Endothelial cell of umbilical vein (primary cell): Measurements from ENCODE around the gene SPIB. TPM values are rescaled to one million over a fixed set of nuclear protein-coding genes. Genes with fewer than 3 reads are reported as not detected.

Source experiments
- BruUV-seq: library from RNA; stranded (reverse); fragments of 400-500 nt; replicated peaks from 2 replicates; lab custom pipeline; 2021; lab: Mats Ljungman, UMichigan
- CTCF ChIA-PET: fragments of 300-600, 350-600 bp; sonication (Branson Sonifier 250); formaldehyde crosslinking; loops from one replicate; lab custom pipeline; 2021; ENCODE audit warnings: antibody characterized with exemption, inconsistent platforms; lab: Charles Lee
- POLR2A ChIA-PET: fragments of 300-600, 350-600 bp; sonication (Branson Sonifier 250); formaldehyde crosslinking; loops from one replicate; lab custom pipeline; 2021; ENCODE audit warnings: antibody characterized with exemption, inconsistent platforms; lab: Charles Lee
- DNase-seq: peaks from one replicate; pipeline ENCODE4 v3.0.0-alpha.2; 2011; ENCODE audit warnings: low read depth, low spot score
- FAIRE-seq: peaks from 2 replicates; lab custom pipeline; 2011; peaks lifted over from hg19 to GRCh38; lab: Jason Lieb, UNC
- H2AFZ ChIP-seq: 2 replicates; pipeline ENCODE4 v1.6.0; 2012; ENCODE audit warnings: low read depth, low read length, control low read depth, inconsistent platforms
- H3K27ac ChIP-seq: 2 replicates; pipeline ENCODE4 v1.5.1; 2011; ENCODE audit warnings: low read depth, mild to moderate bottlenecking, control low read depth, low read length, moderate library complexity; ENCODE audit not compliant: insufficient read depth
- H3K27me3 ChIP-seq, 2 experiments: 2 replicates each; pipeline versions ENCODE4 v1.6.0 to v1.6.1; 2011; ENCODE audit warnings: low read length in 2 of 2, mixed read lengths in 1 of 2; ENCODE audit not compliant: control insufficient read depth in 2 of 2, insufficient read depth in 2 of 2
- H3K36me3 ChIP-seq, 2 experiments: 2 replicates in 1 of 2; 3 replicates in 1 of 2; pipeline ENCODE4 v1.5.1; 2011; ENCODE audit warnings: low read length in 2 of 2, mild to moderate bottlenecking in 1 of 2, moderate library complexity in 1 of 2; ENCODE audit not compliant: control insufficient read depth in 2 of 2, insufficient read depth in 2 of 2; ENCODE audit errors: extremely low read depth in 1 of 2
- H3K4me1 ChIP-seq: 3 replicates; pipeline ENCODE4 v1.5.1; 2011; ENCODE audit warnings: mild to moderate bottlenecking, low read length; ENCODE audit not compliant: control insufficient read depth, insufficient read depth; ENCODE audit errors: extremely low read depth
- H3K4me2 ChIP-seq: 2 replicates; pipeline ENCODE4 v1.6.1; 2011; ENCODE audit warnings: low read length, control low read depth, mixed read lengths; ENCODE audit not compliant: insufficient read depth
- H3K4me3 ChIP-seq, 3 experiments: fragments of 200-600 bp in 1 of 3; sonication (generic), shearing (Covaris generic) in 1 of 3; replicated peaks in 1 of 3; 2 replicates each; pipeline ENCODE4 v1.5.1; 2011 to 2016; ENCODE audit warnings: control low read depth in 3 of 3, low read length in 3 of 3, mild to moderate bottlenecking in 2 of 3, inconsistent platforms in 1 of 3, low read depth in 1 of 3, moderate library complexity in 1 of 3; ENCODE audit not compliant: insufficient read depth in 1 of 3
- H3K79me2 ChIP-seq: 2 replicates; pipeline ENCODE4 v1.6.0; 2012; ENCODE audit warnings: low read length, inconsistent platforms; ENCODE audit not compliant: control insufficient read depth, insufficient read depth
- H3K9ac ChIP-seq: replicated peaks from 2 replicates; pipeline ENCODE3; 2011; ENCODE audit warnings: low read length, control low read depth; ENCODE audit not compliant: insufficient read depth; ENCODE audit errors: extremely low read depth
- H3K9me1 ChIP-seq: replicated peaks from 3 replicates; pipeline ENCODE4 v1.6.0; 2011; ENCODE audit warnings: mild to moderate bottlenecking, low read length; ENCODE audit not compliant: control insufficient read depth, insufficient read depth; ENCODE audit errors: extremely low read depth
- H3K9me3 ChIP-seq: replicated peaks from 2 replicates; pipeline ENCODE4 v1.5.1; 2012; ENCODE audit warnings: low read length, inconsistent platforms; ENCODE audit not compliant: control insufficient read depth, insufficient read depth
- H4K20me1 ChIP-seq: replicated peaks from 2 replicates; pipeline ENCODE3; 2011; ENCODE audit warnings: mild to moderate bottlenecking, low read length; ENCODE audit not compliant: control insufficient read depth, insufficient read depth; ENCODE audit errors: extremely low read depth
- EZH2 ChIP-seq: IDR thresholded peaks from 2 replicates; pipeline ENCODE4 v1.6.1; 2012; ENCODE audit warnings: borderline replicate concordance, low read depth, mild to moderate bottlenecking, moderate library complexity, low read length, inconsistent platforms; ENCODE audit not compliant: severe bottlenecking
- FOS ChIP-seq: IDR thresholded peaks from 2 replicates; pipeline ENCODE4 v1.6.1; 2011; ENCODE audit warnings: mild to moderate bottlenecking, low read length, moderate library complexity, borderline replicate concordance; ENCODE audit not compliant: insufficient read depth
- GATA2 ChIP-seq: IDR thresholded peaks from 2 replicates; pipeline ENCODE4 v1.7.0; 2011; ENCODE audit warnings: low read depth, mild to moderate bottlenecking, moderate library complexity, mixed read lengths, low read length; ENCODE audit not compliant: insufficient read length, insufficient read depth
- JUN ChIP-seq: IDR thresholded peaks from 2 replicates; pipeline ENCODE4 v1.6.1; 2011; ENCODE audit warnings: borderline replicate concordance, low read depth; ENCODE audit not compliant: insufficient read length, insufficient read depth
- MAX ChIP-seq: IDR thresholded peaks from 2 replicates; pipeline ENCODE4 v1.6.1; 2011; ENCODE audit not compliant: insufficient read depth, insufficient read length
- MYC ChIP-seq: IDR thresholded peaks from one replicate; pipeline ENCODE4 v1.6.1; 2011; ENCODE audit warnings: mild to moderate bottlenecking, low read depth, low read length
- POLR2A ChIP-seq: IDR thresholded peaks from 2 replicates; pipeline ENCODE4 v1.6.1; 2012; ENCODE audit warnings: low read depth, mild to moderate bottlenecking, control low read depth, low read length
- POLR2AphosphoS5 ChIP-seq: IDR thresholded peaks from 2 replicates; pipeline ENCODE4 v1.6.1; 2012; ENCODE audit warnings: low read depth, mild to moderate bottlenecking, control low read depth, low read length, moderate library complexity; ENCODE audit not compliant: insufficient read depth
- dilution Hi-C: fragments of 300-500 bp; cut with MboI; formaldehyde crosslinking; loops from one replicate; pipeline ENCODE4 v1.15.0; 2019; ENCODE audit warnings: low sequenced_read_pairs; ENCODE audit not compliant: extremely low pct_ligation_motif_present
- intact Hi-C: fragments of 100-400 bp; cut with micrococcal nuclease; formaldehyde crosslinking; loops from one replicate; pipeline ENCODE4 v1.10.0; 2022
- polyA plus RNA-seq, 4 experiments: library from polyadenylated mRNA; depleted of rRNA in 3 of 4; stranded (reverse) in 3 of 4; unstranded in 1 of 4; fragments of >200 nt; gene quantifications; 2 replicates each; pipeline versions ENCODE4 v1.2.1 to v1.2.3, GENCODE V29; 2011 to 2012; ENCODE audit warnings: missing spikeins in 1 of 4
- total RNA-seq: library from RNA; stranded (reverse); gene quantifications from 2 replicates; pipeline ENCODE4 v1.2.3, GENCODE V29; 2021
- TF ChIP-seq, protein P1 (sequence below), 2 donors: IDR thresholded peaks; 1 replicate in 1 of 2; 2 replicates in 1 of 2; pipeline ENCODE4 v1.5.1; 2011; ENCODE audit warnings: low read length in 2 of 2, mild to moderate bottlenecking in 2 of 2, moderate library complexity in 2 of 2, control low read depth in 1 of 2, inconsistent platforms in 1 of 2, low read depth in 1 of 2; ENCODE audit not compliant: insufficient read depth in 1 of 2; ENCODE audit errors: extremely low read depth in 1 of 2

Gene SPIB
- total and polyA plus RNA-seq, 2 donors (not counting 3 experiments of a cell fraction or from before 2014, with no cell fraction given): not detected

DNA sequence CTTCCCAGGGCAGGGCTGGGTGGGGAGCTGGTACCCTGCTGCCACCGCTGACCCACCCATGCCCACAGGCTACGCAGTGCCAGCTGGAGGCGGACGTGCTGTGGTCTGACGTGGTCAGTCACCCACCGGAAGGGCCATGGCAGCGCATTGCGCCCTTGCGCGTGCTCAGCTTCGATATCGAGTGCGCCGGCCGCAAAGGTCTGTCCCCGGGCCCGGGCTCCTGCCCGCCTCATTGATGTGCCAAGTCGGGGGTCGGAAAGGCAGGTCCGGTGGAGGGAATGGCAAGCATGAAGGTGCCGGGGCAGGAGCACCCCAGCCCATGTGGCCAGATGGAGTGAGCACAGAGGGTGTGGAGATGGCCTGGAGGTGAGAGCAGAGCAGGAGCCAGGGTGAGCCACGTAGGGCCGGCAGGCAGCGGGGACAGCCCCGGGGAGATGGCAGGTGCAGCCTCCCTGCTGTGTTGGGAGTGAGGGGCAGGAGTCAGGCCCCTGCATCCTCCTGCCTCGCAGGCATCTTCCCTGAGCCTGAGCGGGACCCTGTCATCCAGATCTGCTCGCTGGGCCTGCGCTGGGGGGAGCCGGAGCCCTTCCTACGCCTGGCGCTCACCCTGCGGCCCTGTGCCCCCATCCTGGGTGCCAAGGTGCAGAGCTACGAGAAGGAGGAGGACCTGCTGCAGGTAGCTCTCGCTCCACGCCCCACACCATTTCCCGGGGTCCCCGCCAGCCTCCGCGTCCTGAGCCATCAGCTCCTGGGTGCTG lies 16.0 kb upstream of the SPIB start:
- dilution Hi-C loops (no loop called here), intact Hi-C loops (no loop called here)
- Histone ChIP-seq H3K9ac (no peak overlapping the region), H2AFZ (no peak overlapping the region), H4K20me1 (no peaks in the 10 kb centered on the region), H3K4me3 (no peak overlapping the region), H3K27ac (no peak overlapping the region), H3K9me1 (no peaks in the 10 kb centered on the region), H3K4me1 (no peaks in the 10 kb centered on the region), H3K79me2 (peaks cover 2% of the 10 kb centered on the region), H3K9me3 (no peaks in the 10 kb centered on the region), H3K27me3 (no peaks in the 10 kb centered on the region), H3K4me2 (no peak overlapping the region), H3K36me3 (peaks cover 0 to 2% of the 10 kb centered on the region in 2 experiments)
- DNase-seq: no peak
- POLR2A ChIA-PET: no interaction called here
- no TSS peak for BruUV-seq
- CTCF ChIA-PET: interaction anchor here (1.1 kb wide), 1 partner anchor 13 kb away, joined by 5 read pairs; no protein-coding TSS in a partner anchor
- no peak for TF ChIP-seq POLR2AphosphoS5
- no peak for FAIRE-seq

DNA sequence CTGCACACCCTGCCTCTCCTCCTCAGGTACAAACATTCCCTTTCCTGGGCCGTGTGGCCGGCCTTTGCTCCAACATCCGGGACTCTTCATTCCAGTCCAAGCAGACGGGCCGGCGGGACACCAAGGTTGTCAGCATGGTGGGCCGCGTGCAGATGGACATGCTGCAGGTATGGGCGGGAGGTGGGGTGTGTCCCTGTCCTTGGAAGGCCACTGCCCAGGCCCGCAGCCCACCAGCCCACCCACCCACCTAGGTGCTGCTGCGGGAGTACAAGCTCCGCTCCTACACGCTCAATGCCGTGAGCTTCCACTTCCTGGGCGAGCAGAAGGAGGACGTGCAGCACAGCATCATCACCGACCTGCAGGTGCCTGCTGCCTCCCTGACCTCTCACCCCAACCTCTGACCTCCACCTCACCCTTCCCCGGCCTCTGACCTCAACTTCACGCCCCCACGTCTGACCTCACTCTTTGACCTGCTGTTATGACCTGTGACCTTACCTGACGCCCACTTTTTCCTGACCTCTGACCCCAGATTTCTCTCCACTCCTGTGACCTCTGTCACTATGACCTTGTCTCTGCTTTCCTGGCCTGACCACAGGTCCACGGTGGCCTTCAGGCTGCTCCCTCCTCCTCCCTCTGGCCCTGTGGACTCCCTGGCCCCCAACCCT lies 12.4 kb upstream of the SPIB start:
- H3K27me3 ChIP-seq: no peaks in the 10 kb centered on the region
- H3K4me1 ChIP-seq: no peaks in the 10 kb centered on the region
- TF ChIP-seq POLR2A: no peak
- no peak for TF ChIP-seq JUN
- no peak for TF ChIP-seq EZH2
- TF ChIP-seq MYC: no peak
- TF ChIP-seq MAX: no peak
- no peak for TF ChIP-seq POLR2AphosphoS5
- no peak for TF ChIP-seq FOS
- TF ChIP-seq GATA2: no peak
- TF ChIP-seq, protein P1, sequence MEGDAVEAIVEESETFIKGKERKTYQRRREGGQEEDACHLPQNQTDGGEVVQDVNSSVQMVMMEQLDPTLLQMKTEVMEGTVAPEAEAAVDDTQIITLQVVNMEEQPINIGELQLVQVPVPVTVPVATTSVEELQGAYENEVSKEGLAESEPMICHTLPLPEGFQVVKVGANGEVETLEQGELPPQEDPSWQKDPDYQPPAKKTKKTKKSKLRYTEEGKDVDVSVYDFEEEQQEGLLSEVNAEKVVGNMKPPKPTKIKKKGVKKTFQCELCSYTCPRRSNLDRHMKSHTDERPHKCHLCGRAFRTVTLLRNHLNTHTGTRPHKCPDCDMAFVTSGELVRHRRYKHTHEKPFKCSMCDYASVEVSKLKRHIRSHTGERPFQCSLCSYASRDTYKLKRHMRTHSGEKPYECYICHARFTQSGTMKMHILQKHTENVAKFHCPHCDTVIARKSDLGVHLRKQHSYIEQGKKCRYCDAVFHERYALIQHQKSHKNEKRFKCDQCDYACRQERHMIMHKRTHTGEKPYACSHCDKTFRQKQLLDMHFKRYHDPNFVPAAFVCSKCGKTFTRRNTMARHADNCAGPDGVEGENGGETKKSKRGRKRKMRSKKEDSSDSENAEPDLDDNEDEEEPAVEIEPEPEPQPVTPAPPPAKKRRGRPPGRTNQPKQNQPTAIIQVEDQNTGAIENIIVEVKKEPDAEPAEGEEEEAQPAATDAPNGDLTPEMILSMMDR (IDR thresholded peaks at IDR 0.05; ENCODE audit: extremely low read depth in 1 of 2, insufficient read depth in 1 of 2, low read depth in 1 of 2, low read length in 2 of 2): no peak
- H3K4me3 ChIP-seq: no peak overlapping the region
- H4K20me1 ChIP-seq: no peaks in the 10 kb centered on the region
- H3K4me2 ChIP-seq: no peak overlapping the region
- no peak overlapping the region for H3K27ac ChIP-seq
- ChIA-PET CTCF (no interaction called here), POLR2A (no interaction called here)
- no peaks in the 10 kb centered on the region for H3K9me1 ChIP-seq
- intact Hi-C loops (no loop called here), dilution Hi-C loops (no loop called here)
- H3K9ac ChIP-seq: no peak overlapping the region
- no peak for FAIRE-seq
- H2AFZ ChIP-seq: no peak overlapping the region
- no peaks in the 10 kb centered on the region for H3K9me3 ChIP-seq
- H3K36me3 ChIP-seq: peaks cover 0 to 2% of the 10 kb centered on the region in 2 experiments
- no peak for DNase-seq
- no TSS peak for BruUV-seq
- no peaks in the 10 kb centered on the region for H3K79me2 ChIP-seq
